Activated CD4-positive, alpha-beta memory T cell treated with anti-CD3 and anti-CD28 coated beads for 36 hours (primary cell): Measurements from ENCODE around the gene NSG1. TPM values are rescaled to one million over a fixed set of nuclear protein-coding genes. Genes with fewer than 3 reads are reported as not detected.
"Not testable (repeated sequence)": the region's sequence is repeated elsewhere in the genome, so short reads cannot be mapped to it uniquely, and the experiment has no call there.

Experiments
- CTCF ChIA-PET: fragments of 350-600 bp; sonication (Branson Sonifier 250); formaldehyde crosslinking; loops from one replicate; lab custom pipeline; 2021; ENCODE audit warnings: antibody characterized with exemption, inconsistent platforms; lab: Charles Lee
- POLR2A ChIA-PET: fragments of 350-600 bp; sonication (Branson Sonifier 250); formaldehyde crosslinking; loops from one replicate; lab custom pipeline; 2021; ENCODE audit warnings: antibody characterized with exemption; lab: Charles Lee
- DNase-seq: peaks from one replicate; pipeline ENCODE4 v3.0.0-alpha.2; 2020
- H3K27ac Mint-ChIP-seq: one replicate; pipeline ENCODE4 v1.8.0; 2021; ENCODE audit warnings: mixed read lengths
- H3K27me3 Mint-ChIP-seq: one replicate; pipeline ENCODE4 v1.8.0; 2021; ENCODE audit warnings: mixed read lengths
- H3K36me3 Mint-ChIP-seq: one replicate; pipeline ENCODE4 v1.8.0; 2021; ENCODE audit warnings: mixed read lengths
- H3K4me1 Mint-ChIP-seq: one replicate; pipeline ENCODE4 v1.8.0; 2021; ENCODE audit warnings: low read depth, mixed read lengths
- H3K4me3 Mint-ChIP-seq: one replicate; pipeline ENCODE4 v1.8.0; 2021; ENCODE audit warnings: mild to moderate bottlenecking, mixed read lengths
- H3K9me3 Mint-ChIP-seq: one replicate; pipeline ENCODE4 v1.8.0; 2021; ENCODE audit warnings: mixed read lengths
- intact Hi-C: fragments of 100-400 bp; cut with micrococcal nuclease; formaldehyde crosslinking; loops from one replicate; pipeline ENCODE4 v1.15.1; 2023
- total RNA-seq, 2 experiments: library from RNA; stranded (reverse); gene quantifications; one replicate each; pipeline ENCODE4 v1.2.3, GENCODE V29; 2021

The NSG1 gene
- total RNA-seq, 2 experiments from 2014 or later, result 9.1 to 11.4 TPM

DNA sequence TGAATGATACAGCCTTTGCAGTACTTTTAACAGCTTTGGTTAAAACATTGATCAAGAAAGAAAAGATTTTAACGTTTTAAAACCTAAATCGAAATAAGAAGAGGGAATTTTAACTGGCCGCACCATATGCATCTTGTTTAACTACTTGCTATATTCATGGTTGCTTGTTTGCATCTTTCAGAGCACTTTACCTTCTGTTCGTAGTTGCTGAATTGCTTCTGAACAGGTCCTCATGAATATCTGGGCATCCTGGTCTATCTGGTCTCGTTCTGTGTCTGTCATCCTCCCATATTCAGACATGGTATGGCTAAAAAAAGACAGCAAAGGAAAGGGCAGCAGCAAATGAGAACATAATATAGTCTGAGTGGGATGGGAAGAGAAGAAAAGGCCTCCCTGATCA lies 72.3 kb downstream of the NSG1 start:
- Mint-ChIP-seq H3K4me3 (no peak overlapping the region), H3K27ac (no peak overlapping the region), H3K9me3 (no peaks in the 10 kb centered on the region), H3K36me3 (peaks cover 21% of the 10 kb centered on the region), H3K4me1 (peaks cover 36% of the 10 kb centered on the region), H3K27me3 (no peaks in the 10 kb centered on the region)
- ChIA-PET POLR2A (no interaction called here), CTCF (no interaction called here)
- DNase-seq, result no peak
- intact Hi-C loops, result no loop called here

- peak overlapping the region; percentile 30 for H3K27ac Mint-ChIP-seq
- H3K4me1 Mint-ChIP-seq, result peaks cover 43% of the 10 kb centered on the region
- H3K4me3 Mint-ChIP-seq, result no peak overlapping the region
- peaks cover 8% of the 10 kb centered on the region for H3K9me3 Mint-ChIP-seq
- H3K36me3 Mint-ChIP-seq, result peaks cover 30% of the 10 kb centered on the region
- ChIA-PET CTCF (no interaction called here), POLR2A (no interaction called here)
- H3K27me3 Mint-ChIP-seq, result no peaks in the 10 kb centered on the region
- DNase-seq, result peak; percentile 55
- intact Hi-C loops, result loop anchor here (2.0 kb wide), 1 partner anchor 24 kb away; no protein-coding TSS in a partner anchor
Measured at GRCh38 chr4:4460759-4461158, 73.9 kb downstream of the NSG1 start.

DNA sequence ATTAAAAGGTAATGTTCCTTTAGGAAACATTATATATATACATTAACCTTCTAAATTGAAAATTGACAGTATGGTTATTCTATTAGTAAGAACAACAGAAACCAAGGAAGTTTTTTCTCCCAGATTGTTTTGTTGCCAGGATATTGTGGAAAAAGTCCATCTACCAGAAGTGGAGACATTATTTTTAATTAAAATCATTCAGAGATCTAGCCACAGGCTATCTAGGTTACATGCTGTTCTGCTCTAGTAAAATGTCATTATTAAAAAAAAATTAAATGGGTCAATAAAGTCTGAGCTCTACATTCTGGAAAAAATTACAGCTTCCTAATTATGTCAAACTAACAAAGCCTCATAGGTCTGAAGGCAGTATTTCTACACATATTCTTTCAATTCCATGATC lies 74.3 kb downstream of the NSG1 start:
- Mint-ChIP-seq H3K36me3 (peaks cover 34% of the 10 kb centered on the region), H3K4me1 (peaks cover 43% of the 10 kb centered on the region), H3K9me3 (peaks cover 8% of the 10 kb centered on the region), H3K27me3 (no peaks in the 10 kb centered on the region), H3K4me3 (no peak overlapping the region), H3K27ac (peak overlapping the region; percentile 74)
- ChIA-PET POLR2A (no interaction called here), CTCF (no interaction called here)
- DNase-seq, result no peak
- intact Hi-C loops, result loop anchor here (2.0 kb wide), 1 partner anchor 24 kb away; no protein-coding TSS in a partner anchor

- ChIA-PET CTCF (no interaction called here), POLR2A (interaction anchor here (0.6 kb wide), 1 partner anchor 12 kb away, joined by 3 read pairs; no protein-coding TSS in a partner anchor)
- peak overlapping the region; percentile 42 for H3K4me3 Mint-ChIP-seq
- peak overlapping the region; percentile 74 for H3K27ac Mint-ChIP-seq
- peak; percentile 80 for DNase-seq
- peaks cover 37% of the 10 kb centered on the region for H3K36me3 Mint-ChIP-seq
- no peaks in the 10 kb centered on the region for H3K27me3 Mint-ChIP-seq
- H3K9me3 Mint-ChIP-seq, result peaks cover 8% of the 10 kb centered on the region
- H3K4me1 Mint-ChIP-seq, result peaks cover 43% of the 10 kb centered on the region
- intact Hi-C loops, result loop anchor here (2.0 kb wide), 2 partner anchors 25 to 31 kb away; no protein-coding TSS in a partner anchor
Measured at GRCh38 chr4:4461850-4462249, 74.9 kb downstream of the NSG1 start.

- ChIA-PET POLR2A (no interaction called here), CTCF (no interaction called here)
- no peaks in the 10 kb centered on the region for H3K27me3 Mint-ChIP-seq
- peaks cover 41% of the 10 kb centered on the region for H3K36me3 Mint-ChIP-seq
- H3K4me3 Mint-ChIP-seq, result no peak overlapping the region
- H3K27ac Mint-ChIP-seq, result peak overlapping the region; percentile 74
- intact Hi-C loops, result loop anchor here (2.0 kb wide), 1 partner anchor 30 kb away; no protein-coding TSS in a partner anchor
- H3K9me3 Mint-ChIP-seq, result peaks cover 8% of the 10 kb centered on the region
- no peak for DNase-seq
- H3K4me1 Mint-ChIP-seq, result peaks cover 43% of the 10 kb centered on the region
Measured at GRCh38 chr4:4462970-4463369, 76.1 kb downstream of the NSG1 start.

DNA sequence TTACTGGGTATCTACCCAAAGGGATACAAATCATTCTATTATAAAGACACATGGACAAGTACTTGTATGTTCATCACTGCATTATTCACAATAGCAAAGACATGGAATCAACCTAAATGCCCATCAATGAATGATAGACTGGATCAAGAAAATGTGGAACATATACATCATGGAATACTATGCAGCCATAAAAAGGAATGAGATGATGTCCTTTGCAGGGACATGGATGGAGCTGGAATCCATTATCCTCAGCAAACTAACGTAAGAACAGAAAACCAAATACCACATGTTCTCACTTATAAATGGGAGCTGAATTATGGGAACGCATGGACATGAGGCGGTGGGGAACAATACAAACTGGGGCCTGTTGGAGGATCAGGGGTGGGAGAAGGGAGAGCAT lies 78.3 kb downstream of the NSG1 start:
- H3K27ac Mint-ChIP-seq, H3K9me3 Mint-ChIP-seq, H3K27me3 Mint-ChIP-seq, H3K4me3 Mint-ChIP-seq, intact Hi-C loops, POLR2A ChIA-PET, DNase-seq: not testable (repeated sequence)
- Mint-ChIP-seq H3K36me3 (peaks cover 52% of the 10 kb centered on the region), H3K4me1 (peaks cover 39% of the 10 kb centered on the region)
- CTCF ChIA-PET, result interaction anchor here (0.9 to 1.8 kb wide), 2 partner anchors 21 to 23 kb away, joined by 4 read pairs; no protein-coding TSS in a partner anchor

Other genes with a start within 250 kb of the NSG1 start
- not detected for gene OTOP1, start 160.2 kb upstream of the NSG1 start, total RNA-seq
- 10 to 100 TPM; 22.0 to 25.3 TPM for gene TMEM128, start 138.9 kb upstream of the NSG1 start, total RNA-seq
- 10 to 100 TPM; 49.7 to 54.0 TPM for gene LYAR, start 96.9 kb upstream of the NSG1 start, total RNA-seq
- 1 to 10 TPM; 4.3 to 4.6 TPM for gene ZBTB49, start 96.9 kb upstream of the NSG1 start, total RNA-seq
- 10 to 100 TPM; 20.2 to 23.2 TPM for gene STX18, start 154.9 kb downstream of the NSG1 start, total RNA-seq